M059J (cell line): ENCODE results near the gene CLEC18B. TPM values are rescaled to one million over a fixed set of nuclear protein-coding genes. Genes with fewer than 3 reads are reported as not detected.

Experiments
- total RNA-seq: library from RNA; depleted of rRNA; stranded (reverse); fragments of >200 nt; shearing (Covaris generic); gene quantifications from 2 replicates; pipeline ENCODE4 v1.2.3, GENCODE V29; 2014; rRNA removed

CLEC18B gene
- total RNA-seq, 1 experiment from 2014 or later = 0.44 TPM

Other genes with a start within 250 kb of the CLEC18B start
- gene PSMD7, start 124.7 kb downstream of the CLEC18B start, total RNA-seq = 123 and 169 TPM in 2 replicates
- 0.22 TPM in 1 of 2 replicates, not detected in the other for gene NPIPB15, start 45.2 kb downstream of the CLEC18B start, total RNA-seq
- 61.7 and 113 TPM in 2 replicates for gene GLG1, start 185.6 kb upstream of the CLEC18B start, total RNA-seq
- gene RFWD3, start 245.4 kb upstream of the CLEC18B start, total RNA-seq = 63.2 and 68.9 TPM in 2 replicates